MM.1S (cell line): ENCODE results near the gene TLE3.
A peak's percentile ranks its signal among the peaks of the same experiment; 100 is the strongest.

Experiments
- DNase-seq: peaks from one replicate; pipeline ENCODE4 v3.0.0-alpha.2; 2015
- H2AFZ ChIP-seq: fragments of 300-600 bp; sonication (generic); 2 replicates; pipeline ENCODE4 v1.6.0; 2016; ENCODE audit warnings: antibody characterized with exemption, low read length
- H3F3A ChIP-seq: fragments of 300-600 bp; sonication (generic); 2 replicates; pipeline ENCODE4 v1.6.1; 2016; ENCODE audit warnings: mild to moderate bottlenecking, antibody characterized with exemption, low read length, moderate library complexity, mixed read lengths; ENCODE audit not compliant: insufficient read depth
- H3K27ac ChIP-seq: fragments of 300-600 bp; sonication (generic); 2 replicates; pipeline ENCODE4 v1.5.1; 2016; ENCODE audit warnings: mild to moderate bottlenecking, low read length
- H3K27me3 ChIP-seq: fragments of 300-600 bp; sonication (generic); replicated peaks from 2 replicates; pipeline ENCODE4 v1.6.0; 2016; ENCODE audit warnings: low read length; ENCODE audit not compliant: insufficient read depth
- H3K36me3 ChIP-seq: fragments of 300-600 bp; sonication (generic); replicated peaks from 2 replicates; pipeline ENCODE4 v1.6.1; 2016; ENCODE audit warnings: mild to moderate bottlenecking, low read length, mixed read lengths; ENCODE audit not compliant: insufficient read depth
- H3K4me1 ChIP-seq: fragments of 300-600 bp; sonication (generic); 2 replicates; pipeline ENCODE4 v1.6.1; 2016; ENCODE audit warnings: low read length, mixed read lengths
- H3K4me2 ChIP-seq: fragments of 300-600 bp; sonication (generic); 2 replicates; pipeline ENCODE4 v1.6.0; 2016; ENCODE audit warnings: low read depth, low read length
- H3K4me3 ChIP-seq: fragments of 300-600 bp; sonication (generic); 2 replicates; pipeline ENCODE4 v1.5.1; 2016; ENCODE audit warnings: low read length, mixed read lengths
- H3K79me2 ChIP-seq: fragments of 300-600 bp; sonication (generic); 2 replicates; pipeline ENCODE4 v1.6.1; 2016; ENCODE audit warnings: mixed run types, low read length, mixed read lengths
- H3K9ac ChIP-seq: fragments of 300-600 bp; sonication (generic); 2 replicates; pipeline ENCODE4 v1.6.1; 2016; ENCODE audit warnings: low read length, mixed read lengths
- H3K9me2 ChIP-seq: fragments of 300-600 bp; sonication (generic); replicated peaks from 2 replicates; pipeline ENCODE4 v1.6.1; 2016; ENCODE audit warnings: mild to moderate bottlenecking, low read length, mixed read lengths; ENCODE audit not compliant: insufficient read depth
- H3K9me3 ChIP-seq: fragments of 300-600 bp; sonication (generic); replicated peaks from 2 replicates; pipeline ENCODE4 v1.6.1; 2016; ENCODE audit warnings: mild to moderate bottlenecking, low read length, mixed read lengths; ENCODE audit not compliant: insufficient read depth
- H4K20me1 ChIP-seq: fragments of 300-600 bp; sonication (generic); 2 replicates; pipeline ENCODE4 v1.6.1; 2016; ENCODE audit warnings: mild to moderate bottlenecking, low read length, moderate library complexity, mixed read lengths; ENCODE audit not compliant: insufficient read depth
- CTCF ChIP-seq: fragments of 300-600 bp; sonication (generic); IDR thresholded peaks from 2 replicates; pipeline ENCODE4 v1.5.1; 2016; ENCODE audit warnings: antibody characterized with exemption, low read length, mixed read lengths
- EZH2 ChIP-seq: fragments of 300-600 bp; sonication (generic); optimal IDR thresholded peaks from 2 replicates; pipeline ENCODE3; 2017; ENCODE audit warnings: low read depth, mild to moderate bottlenecking, antibody characterized with exemption, low read length, mixed read lengths
- EZH2phosphoT487 ChIP-seq: fragments of 300-600 bp; sonication (generic); IDR thresholded peaks from 2 replicates; pipeline ENCODE4 v1.6.1; 2018; ENCODE audit warnings: antibody characterized with exemption, low read length

TLE3 gene

GRCh38 chr15:70097321-70098152 lies at the start of gene TLE3:
Gene TLE3 (minus strand): TSS chr15:70097917. CDS start chr15:70096798, 1,119 bp downstream.
- peaks cover 24% of the 10 kb centered on the region for H4K20me1 ChIP-seq
- peak; percentile 99 for DNase-seq
- H3K79me2 ChIP-seq = peaks cover 60% of the 10 kb centered on the region
- TF ChIP-seq EZH2 (no peak), CTCF (peak; percentile 45)
- no peaks in the 10 kb centered on the region for H3K36me3 ChIP-seq
- H3K4me3 ChIP-seq = peak within 1 kb of the TSS; percentile 80
- peak within 1 kb of the TSS; percentile 90 for H3K27ac ChIP-seq
- peaks cover 27% of the 10 kb centered on the region for H3F3A ChIP-seq
- H3K4me2 ChIP-seq = peak within 1 kb of the TSS; percentile 98
- no peaks in the 10 kb centered on the region for H3K27me3 ChIP-seq
- no peaks in the 10 kb centered on the region for H3K9me3 ChIP-seq
- H3K9me2 ChIP-seq = no peaks in the 10 kb centered on the region
- H3K4me1 ChIP-seq = peaks cover 40% of the 10 kb centered on the region
- H3K9ac ChIP-seq = peak within 1 kb of the TSS; percentile 99
- H2AFZ ChIP-seq = peak within 1 kb of the TSS; percentile 34; the same call in 1 of the 2 replicates

GRCh38 chr15:70147178-70147760 lies 49.6 kb upstream of the TLE3 start:
- no peak overlapping the region for H2AFZ ChIP-seq
- no peaks in the 10 kb centered on the region for H3K27me3 ChIP-seq
- no peaks in the 10 kb centered on the region for H4K20me1 ChIP-seq
- no peak overlapping the region for H3K9ac ChIP-seq
- H3K9me2 ChIP-seq = no peaks in the 10 kb centered on the region
- H3K4me1 ChIP-seq = peaks cover 13% of the 10 kb centered on the region
- TF ChIP-seq EZH2 (no peak), EZH2phosphoT487 (no peak), CTCF (no peak)
- H3K36me3 ChIP-seq = no peaks in the 10 kb centered on the region
- no peaks in the 10 kb centered on the region for H3K79me2 ChIP-seq
- no peaks in the 10 kb centered on the region for H3F3A ChIP-seq
- H3K9me3 ChIP-seq = no peaks in the 10 kb centered on the region
- DNase-seq = no peak
- no peak overlapping the region for H3K27ac ChIP-seq
- no peak overlapping the region for H3K4me2 ChIP-seq
- H3K4me3 ChIP-seq = no peak overlapping the region

- Histone ChIP-seq H3K4me2 (no peak overlapping the region), H3K27me3 (no peaks in the 10 kb centered on the region), H3K79me2 (no peaks in the 10 kb centered on the region), H4K20me1 (no peaks in the 10 kb centered on the region), H3K9me2 (no peaks in the 10 kb centered on the region), H3K9me3 (no peaks in the 10 kb centered on the region), H3K4me3 (no peak overlapping the region), H3K4me1 (peaks cover 8% of the 10 kb centered on the region), H3K9ac (no peak overlapping the region), H3K36me3 (no peaks in the 10 kb centered on the region), H3F3A (no peaks in the 10 kb centered on the region), H3K27ac (no peak overlapping the region), H2AFZ (no peak overlapping the region)
- no peak for DNase-seq
- TF ChIP-seq EZH2 (no peak), CTCF (no peak), EZH2phosphoT487 (no peak)
Observed at GRCh38 chr15:70146771-70147170, 49.1 kb upstream of the TLE3 start.
